Measurements from ENCODE around the gene ST6GALNAC4. TPM values are rescaled to one million over a fixed set of nuclear protein-coding genes. Genes with fewer than 3 reads are reported as not detected.

ST6GALNAC4 gene
- total and polyA plus RNA-seq, 10 of the 15 experiments (the other 5 are each of a cell fraction or from before 2014, with no cell fraction given) = 4.2 to 63.2 (median 35.2) TPM

DNA sequence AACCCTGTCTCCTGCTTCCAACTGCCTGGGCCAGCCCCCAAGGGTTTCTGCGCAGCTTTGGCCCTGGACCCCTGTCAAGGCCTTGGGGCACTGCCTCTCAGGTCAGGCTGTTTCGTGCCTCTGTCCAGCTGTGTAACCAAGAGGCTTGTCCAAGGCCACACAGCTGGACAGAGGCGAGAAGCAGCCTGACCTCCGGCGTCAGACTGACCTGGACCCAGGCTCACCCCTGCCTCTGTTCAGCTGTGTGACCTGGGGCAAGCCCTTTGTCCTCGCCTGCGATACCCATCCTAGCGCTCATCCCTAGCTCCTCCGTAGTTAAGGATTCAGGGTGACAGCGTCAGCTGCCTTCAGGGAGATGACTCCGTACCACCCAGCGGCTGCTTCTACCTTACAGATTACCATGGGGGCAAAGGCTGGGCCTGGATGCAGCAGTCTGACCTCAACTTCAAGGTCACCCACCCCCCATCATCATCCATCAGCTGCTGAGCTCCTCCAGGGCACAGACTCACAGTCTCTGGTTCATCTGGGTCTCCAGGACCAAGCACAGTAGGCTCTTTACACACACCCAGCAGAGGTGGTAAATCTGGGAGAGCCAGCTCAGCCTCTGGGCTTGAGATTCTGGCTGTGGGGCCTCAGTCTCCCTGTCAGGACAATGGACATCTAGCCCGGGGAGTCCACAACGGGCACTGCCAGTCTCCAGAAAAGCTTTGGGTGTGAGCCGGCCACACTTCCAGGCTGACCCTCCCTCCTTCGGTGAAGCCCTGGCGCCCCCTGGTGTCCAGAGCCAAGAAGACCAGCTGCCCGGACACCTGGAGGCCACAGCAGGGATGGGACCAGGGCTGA, 47.3 kb downstream of the ST6GALNAC4 start (continued):
- TF ChIP-seq, protein P1, sequence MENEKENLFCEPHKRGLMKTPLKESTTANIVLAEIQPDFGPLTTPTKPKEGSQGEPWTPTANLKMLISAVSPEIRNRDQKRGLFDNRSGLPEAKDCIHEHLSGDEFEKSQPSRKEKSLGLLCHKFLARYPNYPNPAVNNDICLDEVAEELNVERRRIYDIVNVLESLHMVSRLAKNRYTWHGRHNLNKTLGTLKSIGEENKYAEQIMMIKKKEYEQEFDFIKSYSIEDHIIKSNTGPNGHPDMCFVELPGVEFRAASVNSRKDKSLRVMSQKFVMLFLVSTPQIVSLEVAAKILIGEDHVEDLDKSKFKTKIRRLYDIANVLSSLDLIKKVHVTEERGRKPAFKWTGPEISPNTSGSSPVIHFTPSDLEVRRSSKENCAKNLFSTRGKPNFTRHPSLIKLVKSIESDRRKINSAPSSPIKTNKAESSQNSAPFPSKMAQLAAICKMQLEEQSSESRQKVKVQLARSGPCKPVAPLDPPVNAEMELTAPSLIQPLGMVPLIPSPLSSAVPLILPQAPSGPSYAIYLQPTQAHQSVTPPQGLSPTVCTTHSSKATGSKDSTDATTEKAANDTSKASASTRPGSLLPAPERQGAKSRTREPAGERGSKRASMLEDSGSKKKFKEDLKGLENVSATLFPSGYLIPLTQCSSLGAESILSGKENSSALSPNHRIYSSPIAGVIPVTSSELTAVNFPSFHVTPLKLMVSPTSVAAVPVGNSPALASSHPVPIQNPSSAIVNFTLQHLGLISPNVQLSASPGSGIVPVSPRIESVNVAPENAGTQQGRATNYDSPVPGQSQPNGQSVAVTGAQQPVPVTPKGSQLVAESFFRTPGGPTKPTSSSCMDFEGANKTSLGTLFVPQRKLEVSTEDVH (IDR thresholded peaks at IDR 0.05; ENCODE audit: low read depth, partially characterized antibody) = no peak
- TF ChIP-seq, protein P2, sequence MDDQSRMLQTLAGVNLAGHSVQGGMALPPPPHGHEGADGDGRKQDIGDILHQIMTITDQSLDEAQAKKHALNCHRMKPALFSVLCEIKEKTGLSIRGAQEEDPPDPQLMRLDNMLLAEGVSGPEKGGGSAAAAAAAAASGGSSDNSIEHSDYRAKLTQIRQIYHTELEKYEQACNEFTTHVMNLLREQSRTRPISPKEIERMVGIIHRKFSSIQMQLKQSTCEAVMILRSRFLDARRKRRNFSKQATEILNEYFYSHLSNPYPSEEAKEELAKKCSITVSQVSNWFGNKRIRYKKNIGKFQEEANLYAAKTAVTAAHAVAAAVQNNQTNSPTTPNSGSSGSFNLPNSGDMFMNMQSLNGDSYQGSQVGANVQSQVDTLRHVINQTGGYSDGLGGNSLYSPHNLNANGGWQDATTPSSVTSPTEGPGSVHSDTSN (IDR thresholded peaks at IDR 0.05; ENCODE audit: insufficient replicate concordance, low read depth, low read length) = no peak
- TF ChIP-seq SMARCA5 (IDR thresholded peaks at IDR 0.05) = peak; percentile 59; the same call in 1 of the 2 replicates
- TF ChIP-seq DPF2 (IDR thresholded peaks at IDR 0.05) = peak; percentile 51; the same call in 1 of the 2 replicates
- TF ChIP-seq CTCF (IDR thresholded peaks at IDR 0.05 in 2 of 3, conservative IDR thresholded peaks at IDR 0.05 in 1 of 3; ENCODE audit: control insufficient read depth in 2 of 3, extremely low read depth in 1 of 3, insufficient read depth in 1 of 3, low read depth in 3 of 3, low read length in 3 of 3) = peak; percentile 87 to 98 (median 91)
- TF ChIP-seq FOS (IDR thresholded peaks at IDR 0.05; ENCODE audit: borderline replicate concordance, extremely low read depth, insufficient read length) = no peak
- TF ChIP-seq NR2F1 (conservative IDR thresholded peaks at IDR 0.05) = 0 out of 2 replicates have a peak, but pooled peaks have one; percentile 25
- no peak for TF ChIP-seq RFX5 (IDR thresholded peaks at IDR 0.05; ENCODE audit: low read depth, low read length)
- 0 out of 2 replicates have a peak, but pooled peaks have one; percentile 80 for TF ChIP-seq STAT1 (conservative IDR thresholded peaks at IDR 0.05)
- no peak for TF ChIP-seq SREBF1 (IDR thresholded peaks at IDR 0.05; ENCODE audit: low read length)
- no peak for TF ChIP-seq PRDM15 (CRISPR knock-in tag; IDR thresholded peaks at IDR 0.05)
- peak; percentile 40; the same call in 1 of the 2 replicates for TF ChIP-seq RB1 (IDR thresholded peaks at IDR 0.05; ENCODE audit: borderline replicate concordance)
- TF ChIP-seq WRNIP1 (IDR thresholded peaks at IDR 0.05; ENCODE audit: borderline replicate concordance, low read depth, low read length) = no peak
- no peak for TF ChIP-seq EP300 (IDR thresholded peaks at IDR 0.05; ENCODE audit: borderline replicate concordance in 1 of 2, control insufficient read depth in 1 of 2, low read depth in 2 of 2, low read length in 2 of 2)
